Large intestine (tissue), 3 donors: Measurements from ENCODE around the gene MRPS34. TPM values are rescaled to one million over a fixed set of nuclear protein-coding genes. Genes with fewer than 3 reads are reported as not detected.

Source experiments
- DNase-seq, 2 donors: peaks; one replicate each; pipeline versions ENCODE4 v3.0.0 to v3.0.0-alpha.2; 2013
- H3K27ac ChIP-seq: one replicate; pipeline ENCODE4 v1.5.1; 2013; ENCODE audit warnings: low read length
- H3K27me3 ChIP-seq: 2 replicates; pipeline ENCODE4 v1.6.1; 2013; ENCODE audit warnings: low read length; ENCODE audit not compliant: control insufficient read depth, insufficient read depth
- H3K36me3 ChIP-seq: 2 replicates; pipeline ENCODE4 v1.6.1; 2013; ENCODE audit warnings: low read length; ENCODE audit not compliant: control insufficient read depth, insufficient read depth
- H3K4me1 ChIP-seq: one replicate; pipeline ENCODE4 v1.6.1; 2013; ENCODE audit warnings: low read length; ENCODE audit not compliant: control insufficient read depth, insufficient read depth
- H3K4me3 ChIP-seq: one replicate; pipeline ENCODE4 v1.5.1; 2013; ENCODE audit warnings: low read length
- H3K9me3 ChIP-seq: one replicate; pipeline ENCODE4 v1.6.1; 2013; ENCODE audit warnings: mild to moderate bottlenecking, low read depth, low read length, moderate library complexity; ENCODE audit not compliant: control insufficient read depth
- WGBS: methylation state at CpG from one replicate; pipeline ENCODE4 v1.1.5; 2013; ENCODE audit warnings: low lambda C conversion rate; ENCODE audit not compliant: insufficient coverage; 5-methylcytosine and 5-hydroxymethylcytosine counted together
- polyA plus RNA-seq: library from polyadenylated mRNA; unstranded; fragments of 120-200 nt; gene quantifications from one replicate; pipeline ENCODE4 v1.2.1, GENCODE V29; 2013

Gene MRPS34
- polyA plus RNA-seq, 1 donor = 82.8 TPM

GRCh38 chr16:1781758-1782407 lies 8.9 kb upstream of the MRPS34 start:
- no peak for DNase-seq
- no CpG with 5 or more reads among the region's 70 CpGs for WGBS
- Histone ChIP-seq H3K9me3 (peaks cover 7% of the 10 kb centered on the region), H3K36me3 (peaks cover 46% of the 10 kb centered on the region), H3K27ac (peak overlapping the region; percentile 65), H3K27me3 (no peaks in the 10 kb centered on the region), H3K4me1 (peaks cover 32% of the 10 kb centered on the region), H3K4me3 (peak overlapping the region; percentile 84)

- H3K4me3 ChIP-seq = peak overlapping the region; percentile 84
- H3K36me3 ChIP-seq = peaks cover 46% of the 10 kb centered on the region
- H3K27ac ChIP-seq = no peak overlapping the region
- DNase-seq = no peak
- H3K4me1 ChIP-seq = peaks cover 32% of the 10 kb centered on the region
- no CpG with 5 or more reads among the region's 20 CpGs for WGBS
- H3K9me3 ChIP-seq = peaks cover 7% of the 10 kb centered on the region
- H3K27me3 ChIP-seq = no peaks in the 10 kb centered on the region
These were observed 8.3 kb upstream of the MRPS34 start for GRCh38 chr16:1781254-1781653.

GRCh38 chr16:1780677-1781072 lies 7.7 kb upstream of the MRPS34 start:
- no peaks in the 10 kb centered on the region for H3K27me3 ChIP-seq
- no peak overlapping the region for H3K4me3 ChIP-seq
- H3K9me3 ChIP-seq = peaks cover 7% of the 10 kb centered on the region
- peaks cover 49% of the 10 kb centered on the region for H3K36me3 ChIP-seq
- peaks cover 32% of the 10 kb centered on the region for H3K4me1 ChIP-seq
- no peak for DNase-seq
- no CpG with 5 or more reads among the region's 6 CpGs for WGBS
- no peak overlapping the region for H3K27ac ChIP-seq

- no peaks in the 10 kb centered on the region for H3K27me3 ChIP-seq
- no peak for DNase-seq
- no CpG with 5 or more reads among the region's 27 CpGs for WGBS
- peaks cover 36% of the 10 kb centered on the region for H3K4me1 ChIP-seq
- no peak overlapping the region for H3K4me3 ChIP-seq
- H3K36me3 ChIP-seq = peaks cover 50% of the 10 kb centered on the region
- H3K27ac ChIP-seq = no peak overlapping the region
- peaks cover 7% of the 10 kb centered on the region for H3K9me3 ChIP-seq
These were observed 7.1 kb upstream of the MRPS34 start for GRCh38 chr16:1779741-1780676.

- peaks cover 51% of the 10 kb centered on the region for H3K36me3 ChIP-seq
These were observed 6.3 kb upstream of the MRPS34 start for GRCh38 chr16:1779234-1779701.

GRCh38 chr16:1778200-1779179 lies 5.6 kb upstream of the MRPS34 start:
- no peaks in the 10 kb centered on the region for H3K27me3 ChIP-seq
- peaks cover 7% of the 10 kb centered on the region for H3K9me3 ChIP-seq
- DNase-seq = no peak
- no peak overlapping the region for H3K27ac ChIP-seq
- H3K36me3 ChIP-seq = peaks cover 51% of the 10 kb centered on the region
- H3K4me1 ChIP-seq = peaks cover 44% of the 10 kb centered on the region
- no CpG with 5 or more reads among the region's 34 CpGs for WGBS
- no peak overlapping the region for H3K4me3 ChIP-seq

More at GRCh38 chr16:1779234-1779701, 6.3 kb upstream of the MRPS34 start:
- peaks cover 43% of the 10 kb centered on the region for H3K4me1 ChIP-seq
- peaks cover 7% of the 10 kb centered on the region for H3K9me3 ChIP-seq
- H3K27ac ChIP-seq = no peak overlapping the region
- no peak for DNase-seq
- no peak overlapping the region for H3K4me3 ChIP-seq
- WGBS = no CpG with 5 or more reads among the region's 8 CpGs
- no peaks in the 10 kb centered on the region for H3K27me3 ChIP-seq

GRCh38 chr16:1777375-1778199 lies 4.7 kb upstream of the MRPS34 start:
- Histone ChIP-seq H3K27me3 (no peaks in the 10 kb centered on the region), H3K9me3 (peaks cover 7% of the 10 kb centered on the region), H3K36me3 (peaks cover 51% of the 10 kb centered on the region), H3K4me3 (no peak overlapping the region), H3K4me1 (peaks cover 44% of the 10 kb centered on the region), H3K27ac (no peak overlapping the region)
- no peak for DNase-seq
- no CpG with 5 or more reads among the region's 36 CpGs for WGBS

GRCh38 chr16:1776991-1777374 lies 4.0 kb upstream of the MRPS34 start:
- Histone ChIP-seq H3K4me1 (peaks cover 47% of the 10 kb centered on the region), H3K9me3 (peaks cover 7% of the 10 kb centered on the region), H3K27me3 (no peaks in the 10 kb centered on the region), H3K27ac (no peak overlapping the region), H3K36me3 (peaks cover 51% of the 10 kb centered on the region), H3K4me3 (no peak overlapping the region)
- no CpG with 5 or more reads among the region's 22 CpGs for WGBS
- no peak for DNase-seq

- Histone ChIP-seq H3K27me3 (no peaks in the 10 kb centered on the region), H3K27ac (no peak overlapping the region), H3K4me3 (no peak overlapping the region), H3K4me1 (peaks cover 50% of the 10 kb centered on the region), H3K36me3 (peaks cover 51% of the 10 kb centered on the region), H3K9me3 (peaks cover 7% of the 10 kb centered on the region)
- no CpG with 5 or more reads among the region's 13 CpGs for WGBS
- DNase-seq = no peak
These were observed 3.7 kb upstream of the MRPS34 start for GRCh38 chr16:1776672-1776955.
